HepG2 (cell line): ENCODE measurements around the gene GRAMD4. TPM values are rescaled to one million over a fixed set of nuclear protein-coding genes. Genes with fewer than 3 reads are reported as not detected.

Source experiments
- ATAC-seq: fragments of 200-7000 bp; cut with Tn5 transposase; 3 replicates; pipeline ENCODE4 v1.9.1; 2020; ENCODE audit warnings: mild to moderate bottlenecking, moderate library complexity
- BruUV-seq: library from RNA; stranded (reverse); fragments of 400-500 nt; replicated peaks from 2 replicates; lab custom pipeline; 2021; lab: Mats Ljungman, UMichigan
- CTCF ChIA-PET: fragments of 300-600 bp; formaldehyde crosslinking; extraction: SDS; loops from one replicate; lab custom pipeline; 2021; ENCODE audit warnings: low total read pairs, inconsistent platforms, low intra/inter-chr PET ratio; lab: Yijun Ruan, JAX
- POLR2A ChIA-PET: fragments of 350-600 bp; sonication (Branson Sonifier 250); formaldehyde crosslinking; loops from one replicate; lab custom pipeline; 2020; ENCODE audit warnings: antibody characterized with exemption, inconsistent platforms; lab: Yijun Ruan, JAX
- DNase-seq: peaks from one replicate; pipeline ENCODE4 v3.0.0-alpha.2; 2015; ENCODE audit warnings: low spot score
- FAIRE-seq: peaks from 3 replicates; lab custom pipeline; 2011; peaks lifted over from hg19 to GRCh38; lab: Jason Lieb, UNC
- H2AFZ ChIP-seq: one replicate; pipeline ENCODE4 v1.6.1; 2011; ENCODE audit warnings: low read length, inconsistent platforms
- H3K27ac ChIP-seq: fragments of 300-600 bp; 3 replicates; pipeline ENCODE4 v1.8.0; 2011; ENCODE audit warnings: mixed run types, mild to moderate bottlenecking, mixed read lengths, low read length, inconsistent platforms; ENCODE audit not compliant: insufficient read depth; ENCODE audit errors: extremely low read length
- H3K27me3 ChIP-seq, 2 experiments: fragments of 200-600 bp in 1 of 2; 2 replicates in 1 of 2; 3 replicates in 1 of 2; pipeline versions ENCODE4 v1.6.0 to v1.8.0; 2011; ENCODE audit warnings: low read length in 2 of 2, mild to moderate bottlenecking in 2 of 2, moderate library complexity in 2 of 2, inconsistent platforms in 1 of 2; ENCODE audit not compliant: insufficient read depth in 2 of 2, control insufficient read depth in 1 of 2
- H3K36me3 ChIP-seq, 2 experiments: fragments of 200-600 bp in 1 of 2; replicated peaks in 1 of 2; 2 replicates in 1 of 2; 3 replicates in 1 of 2; pipeline versions ENCODE4 v1.5.1 to v1.8.0; 2011; ENCODE audit warnings: low read length in 2 of 2, inconsistent platforms in 1 of 2; ENCODE audit not compliant: insufficient read depth in 2 of 2, control insufficient read depth in 1 of 2
- H3K4me1 ChIP-seq: 2 replicates; pipeline ENCODE4 v1.5.1; 2012; ENCODE audit warnings: low read length, inconsistent platforms; ENCODE audit not compliant: insufficient read depth
- H3K4me2 ChIP-seq: 2 replicates; pipeline ENCODE4 v1.6.0; 2011; ENCODE audit warnings: low read depth, low read length, inconsistent platforms
- H3K4me3 ChIP-seq, 3 experiments: fragments of 200-600 bp in 1 of 3; sonication (generic), shearing (Covaris generic) in 1 of 3; replicated peaks in 1 of 3; 2 replicates each; pipeline ENCODE4 v1.5.1; 2011 to 2016; ENCODE audit warnings: low read length in 3 of 3, inconsistent platforms in 2 of 3, low read depth in 2 of 3, mild to moderate bottlenecking in 2 of 3, control low read depth in 1 of 3, mixed read lengths in 1 of 3; ENCODE audit not compliant: insufficient read depth in 1 of 3
- H3K79me2 ChIP-seq: one replicate; pipeline ENCODE4 v1.6.1; 2011; ENCODE audit warnings: low read length, inconsistent platforms; ENCODE audit not compliant: insufficient read depth
- H3K9ac ChIP-seq: 2 replicates; pipeline ENCODE4 v1.6.0; 2011; ENCODE audit warnings: mild to moderate bottlenecking, low read depth, low read length, inconsistent platforms; ENCODE audit not compliant: insufficient read depth
- H3K9me3 ChIP-seq: 2 replicates; pipeline ENCODE4 v1.5.1; 2012; ENCODE audit warnings: mild to moderate bottlenecking, low read length
- H4K20me1 ChIP-seq: 2 replicates; pipeline ENCODE4 v1.6.0; 2011; ENCODE audit warnings: inconsistent platforms, mild to moderate bottlenecking, low read length, moderate library complexity; ENCODE audit not compliant: insufficient read depth
- AGO1 ChIP-seq: fragments of 200-400 bp; formaldehyde crosslinking; IDR thresholded peaks from 2 replicates; pipeline ENCODE4 v1.6.1; 2017; ENCODE audit warnings: mild to moderate bottlenecking, low read depth, low read length, moderate library complexity; ENCODE audit not compliant: poor library complexity, severe bottlenecking
- FOXO1 ChIP-seq: sonication (generic); formaldehyde crosslinking; IDR thresholded peaks from 2 replicates; pipeline ENCODE4 v1.4.0; 2020; ENCODE audit warnings: missing genetic modification reagents
- HMGA1 ChIP-seq: sonication (generic); formaldehyde crosslinking; conservative IDR thresholded peaks from 2 replicates; pipeline ENCODE4 v1.4.0; 2020; ENCODE audit warnings: missing genetic modification reagents
- HNRNPL ChIP-seq: fragments of 200-400 bp; formaldehyde crosslinking; IDR thresholded peaks from 2 replicates; pipeline ENCODE4 v1.6.1; 2017; ENCODE audit warnings: mild to moderate bottlenecking, low read depth, low read length
- MBNL3 ChIP-seq: fragments of 250-450 bp; sonication (Bioruptor Pico); conservative IDR thresholded peaks from 2 replicates; pipeline ENCODE4 v1.8.0; 2022; ENCODE audit warnings: mild to moderate bottlenecking, inconsistent platforms
- MIER3 ChIP-seq: IDR thresholded peaks from 2 replicates; pipeline ENCODE4 v1.6.1; 2016; ENCODE audit warnings: missing compliant biosample characterization, borderline replicate concordance
- MYNN ChIP-seq: sonication (generic); formaldehyde crosslinking; IDR thresholded peaks from 2 replicates; pipeline ENCODE4 v1.4.0; 2020; ENCODE audit warnings: mild to moderate bottlenecking, low read depth, missing genetic modification reagents
- NFE2 ChIP-seq: sonication (generic); formaldehyde crosslinking; IDR thresholded peaks from 2 replicates; pipeline ENCODE4 v1.4.0; 2020; ENCODE audit warnings: missing genetic modification reagents
- PBX3 ChIP-seq: sonication (generic); formaldehyde crosslinking; IDR thresholded peaks from 2 replicates; pipeline ENCODE4 v1.8.1; 2023; ENCODE audit warnings: missing genetic modification reagents, inconsistent platforms, borderline replicate concordance
- POLR2G ChIP-seq: fragments of 200-400 bp; formaldehyde crosslinking; IDR thresholded peaks from 2 replicates; pipeline ENCODE4 v1.6.1; 2018; ENCODE audit warnings: mild to moderate bottlenecking, low read depth, low read length, moderate library complexity
- SMC3 ChIP-seq: IDR thresholded peaks from 2 replicates; pipeline ENCODE4 v1.6.1; 2011; ENCODE audit warnings: low read length, improper control_type of control experiment
- SNAPC2 ChIP-seq: sonication (generic); formaldehyde crosslinking; IDR thresholded peaks from 2 replicates; pipeline ENCODE4 v1.8.1; 2022; ENCODE audit warnings: mild to moderate bottlenecking, missing genetic modification reagents
- ZBTB1 ChIP-seq: sonication (generic); formaldehyde crosslinking; IDR thresholded peaks from 2 replicates; pipeline ENCODE4 v1.4.0; 2020; ENCODE audit warnings: missing genetic modification reagents, borderline replicate concordance
- ZFAT ChIP-seq: sonication (generic); formaldehyde crosslinking; conservative IDR thresholded peaks from 2 replicates; pipeline ENCODE4 v1.8.1; 2023; ENCODE audit warnings: missing genetic modification reagents, inconsistent platforms
- ZNF124 ChIP-seq: sonication (generic); formaldehyde crosslinking; IDR thresholded peaks from 2 replicates; pipeline ENCODE4 v1.4.0; 2020; ENCODE audit warnings: missing genetic modification reagents
- ZNF329 ChIP-seq: sonication (generic); formaldehyde crosslinking; IDR thresholded peaks from 2 replicates; pipeline ENCODE4 v1.9.0; 2021; ENCODE audit warnings: low read depth, mild to moderate bottlenecking, missing genetic modification reagents
- ZNF446 ChIP-seq: sonication (generic); formaldehyde crosslinking; IDR thresholded peaks from 2 replicates; pipeline ENCODE4 v1.5.0; 2020; ENCODE audit warnings: mild to moderate bottlenecking, missing genetic modification reagents
- ZNF766 ChIP-seq: sonication (generic); formaldehyde crosslinking; IDR thresholded peaks from 2 replicates; pipeline ENCODE4 v1.5.0; 2020; ENCODE audit warnings: missing genetic modification reagents, borderline replicate concordance
- WGBS: methylation state at CpG from one replicate; pipeline ENCODE4 v1.1.6; 2017; ENCODE audit warnings: low lambda C conversion rate; 5-methylcytosine and 5-hydroxymethylcytosine counted together
- in situ Hi-C: cut with HindIII; loops from 2 replicates; pipeline ENCODE4 v1.10.0; 2017; ENCODE audit warnings: low pct_unique_long_range_greater_than_20kb; ENCODE audit not compliant: extremely low pct_ligation_motif_present
- intact Hi-C: fragments of 100-400 bp; cut with micrococcal nuclease; formaldehyde crosslinking; loops from one replicate; pipeline ENCODE4 v1.10.0; 2022; ENCODE audit not compliant: unreplicated experiment
- polyA plus RNA-seq, 8 experiments: library from polyadenylated mRNA; depleted of rRNA in 3 of 8; stranded (reverse) in 7 of 8; unstranded in 1 of 8; fragments of >200 nt; fragmentation: Illumina TruSeq in 4 of 8; extraction: Trizol in 4 of 8; gene quantifications; 2 replicates each; pipeline versions ENCODE4 v1.2.1 to v1.2.3, GENCODE V29; 2011 to 2016; ENCODE audit warnings: low read depth in 4 of 8, missing spikeins in 1 of 8, mixed read lengths in 1 of 8; ENCODE audit not compliant: insufficient read depth in 1 of 8
- total RNA-seq, 5 experiments: library from RNA; depleted of rRNA; stranded (reverse); fragments of >200 nt; fragmentation: Illumina TruSeq; extraction: Trizol; gene quantifications; 2 replicates each; pipeline ENCODE4 v1.2.3, GENCODE V29; 2016; ENCODE audit warnings: low read depth in 1 of 5
- TF ChIP-seq, protein P1 (sequence below): sonication (generic); formaldehyde crosslinking; IDR thresholded peaks from 2 replicates; pipeline ENCODE4 v1.4.0; 2020; ENCODE audit warnings: missing genetic modification reagents
- TF ChIP-seq, protein P2 (sequence below): sonication (generic); formaldehyde crosslinking; conservative IDR thresholded peaks from 2 replicates; pipeline ENCODE4 v1.4.0; 2020; ENCODE audit warnings: mild to moderate bottlenecking, missing genetic modification reagents, moderate library complexity

The GRAMD4 gene
- total and polyA plus RNA-seq, 2 of the 13 experiments (the other 11 are each of a cell fraction or from before 2014, with no cell fraction given) = 15.2 to 15.7 TPM

DNA sequence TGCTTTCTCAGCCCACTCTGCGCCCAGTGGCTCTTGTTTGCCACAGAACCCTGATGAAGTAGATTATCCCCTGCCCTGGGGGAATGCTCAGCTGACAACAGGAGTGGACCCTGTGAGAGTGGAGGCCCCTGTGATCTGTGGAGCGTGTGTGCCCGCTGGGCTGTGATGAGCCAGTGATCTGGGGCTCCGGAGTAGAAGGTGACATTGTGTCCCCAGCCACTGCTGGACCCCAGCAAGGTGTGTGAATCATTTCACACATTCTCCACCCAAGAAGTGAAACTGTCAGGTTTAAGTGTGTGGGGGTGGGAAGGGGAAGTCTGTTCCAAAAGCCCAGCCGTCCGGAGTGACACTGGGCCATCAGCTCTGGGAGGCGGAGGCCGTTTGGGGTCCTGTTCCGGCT, 33.1 kb upstream of the GRAMD4 start:
- Histone ChIP-seq H3K79me2 (peaks cover 7% of the 10 kb centered on the region), H3K27ac (no peak overlapping the region), H4K20me1 (0 out of 2 replicates have a peak, but pooled peaks cover 2% of the 10 kb centered on the region), H3K36me3 (no peaks in the 10 kb centered on the region), H3K4me3 (no peak overlapping the region), H3K9ac (no peak overlapping the region), H3K4me1 (peaks cover 6% of the 10 kb centered on the region), H2AFZ (no peak overlapping the region), H3K9me3 (no peaks in the 10 kb centered on the region), H3K27me3 (no peaks in the 10 kb centered on the region), H3K4me2 (no peak overlapping the region)
- ATAC-seq (no peak), DNase-seq (no peak), FAIRE-seq (no peak)
- ChIA-PET POLR2A (no interaction called here), CTCF (no interaction called here)
- WGBS = 100% methylated on average over 7 of the region's 9 CpGs
- no TSS peak for BruUV-seq
- intact Hi-C loops (no loop called here), in situ Hi-C loops (no loop called here)
- TF ChIP-seq AGO1 (no peak), ZBTB1 (CRISPR knock-in tag) (no peak), HMGA1 (CRISPR knock-in tag) (no peak), ZNF124 (no peak), HNRNPL (no peak), NFE2 (no peak), ZNF446 (CRISPR knock-in tag) (no peak), ZNF329 (CRISPR knock-in tag) (no peak), SNAPC2 (no peak), PBX3 (CRISPR knock-in tag) (no peak), ZFAT (CRISPR knock-in tag) (no peak), SMC3 (no peak), MBNL3 (CRISPR knock-in tag) (no peak), MIER3 (CRISPR knock-in tag) (no peak), POLR2G (no peak), MYNN (CRISPR knock-in tag) (no peak), ZNF766 (CRISPR knock-in tag) (no peak), FOXO1 (CRISPR knock-in tag) (no peak)
- TF ChIP-seq, protein P1, sequence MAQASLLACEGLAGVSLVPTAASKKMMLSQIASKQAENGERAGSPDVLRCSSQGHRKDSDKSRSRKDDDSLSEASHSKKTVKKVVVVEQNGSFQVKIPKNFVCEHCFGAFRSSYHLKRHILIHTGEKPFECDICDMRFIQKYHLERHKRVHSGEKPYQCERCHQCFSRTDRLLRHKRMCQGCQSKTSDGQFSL (CRISPR knock-in tag) = no peak
- TF ChIP-seq, protein P2, sequence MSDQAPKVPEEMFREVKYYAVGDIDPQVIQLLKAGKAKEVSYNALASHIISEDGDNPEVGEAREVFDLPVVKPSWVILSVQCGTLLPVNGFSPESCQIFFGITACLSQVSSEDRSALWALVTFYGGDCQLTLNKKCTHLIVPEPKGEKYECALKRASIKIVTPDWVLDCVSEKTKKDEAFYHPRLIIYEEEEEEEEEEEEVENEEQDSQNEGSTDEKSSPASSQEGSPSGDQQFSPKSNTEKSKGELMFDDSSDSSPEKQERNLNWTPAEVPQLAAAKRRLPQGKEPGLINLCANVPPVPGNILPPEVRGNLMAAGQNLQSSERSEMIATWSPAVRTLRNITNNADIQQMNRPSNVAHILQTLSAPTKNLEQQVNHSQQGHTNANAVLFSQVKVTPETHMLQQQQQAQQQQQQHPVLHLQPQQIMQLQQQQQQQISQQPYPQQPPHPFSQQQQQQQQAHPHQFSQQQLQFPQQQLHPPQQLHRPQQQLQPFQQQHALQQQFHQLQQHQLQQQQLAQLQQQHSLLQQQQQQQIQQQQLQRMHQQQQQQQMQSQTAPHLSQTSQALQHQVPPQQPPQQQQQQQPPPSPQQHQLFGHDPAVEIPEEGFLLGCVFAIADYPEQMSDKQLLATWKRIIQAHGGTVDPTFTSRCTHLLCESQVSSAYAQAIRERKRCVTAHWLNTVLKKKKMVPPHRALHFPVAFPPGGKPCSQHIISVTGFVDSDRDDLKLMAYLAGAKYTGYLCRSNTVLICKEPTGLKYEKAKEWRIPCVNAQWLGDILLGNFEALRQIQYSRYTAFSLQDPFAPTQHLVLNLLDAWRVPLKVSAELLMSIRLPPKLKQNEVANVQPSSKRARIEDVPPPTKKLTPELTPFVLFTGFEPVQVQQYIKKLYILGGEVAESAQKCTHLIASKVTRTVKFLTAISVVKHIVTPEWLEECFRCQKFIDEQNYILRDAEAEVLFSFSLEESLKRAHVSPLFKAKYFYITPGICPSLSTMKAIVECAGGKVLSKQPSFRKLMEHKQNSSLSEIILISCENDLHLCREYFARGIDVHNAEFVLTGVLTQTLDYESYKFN = no peak
